ENCODE measurements around the gene KIRREL3. TPM values are rescaled to one million over a fixed set of nuclear protein-coding genes. Genes with fewer than 3 reads are reported as not detected.

Gene KIRREL3
- polyA plus RNA-seq, 1 of the 3 experiments (the other 2 are of a cell fraction), result 3.7 TPM

- Histone ChIP-seq H3K79me2 (ENCODE audit: insufficient read depth) (no peaks in the 10 kb centered on the region), H4K20me1 (ENCODE audit: insufficient read depth) (no peaks in the 10 kb centered on the region), H3K4me2 (no peak overlapping the region), H3K36me3 (replicated peaks in 1 of 2; ENCODE audit: control insufficient read depth in 1 of 2, insufficient read depth in 2 of 2, low read length in 1 of 2) (no peaks in the 10 kb centered on the region), H2AFZ (ENCODE audit: low read depth) (no peak overlapping the region), H3K4me1 (ENCODE audit: control insufficient read depth in 1 of 2, insufficient read depth in 2 of 2, low read depth in 1 of 2, low read length in 1 of 2) (no peaks in the 10 kb centered on the region), H3K27me3 (ENCODE audit: insufficient read depth) (no peaks in the 10 kb centered on the region), H3F3A (replicated peaks; ENCODE audit: insufficient read depth) (no peaks in the 10 kb centered on the region), H3K9ac (no peak overlapping the region), H3K9me2 (no peaks in the 10 kb centered on the region), H3K9me3 (no peaks in the 10 kb centered on the region), H3K4me3 (ENCODE audit: low read depth in 2 of 2, low read length in 1 of 2) (no peak overlapping the region), H3K27ac (ENCODE audit: low read depth in 2 of 2, low read length in 1 of 2) (no peak overlapping the region)
- ChIA-PET POLR2A (no interaction called here), CTCF (interaction anchor here (1.8 to 4.4 kb wide), 3 partner anchors 9 to 375 kb away, joined by 6 to 17 read pairs (median 9); no protein-coding TSS in a partner anchor)
- WGBS (ENCODE audit: low lambda C conversion rate), result 91% methylated on average over 10 of the region's 11 CpGs
- TF ChIP-seq FOXM1 (IDR thresholded peaks at IDR 0.05; ENCODE audit: low read depth) (no peak), RAD21 (IDR thresholded peaks at IDR 0.05; ENCODE audit: low read length) (no peak), YY1 (IDR thresholded peaks at IDR 0.05; ENCODE audit: low read depth) (no peak), GABPA (IDR thresholded peaks at IDR 0.05; ENCODE audit: low read depth) (no peak)
- DNase-seq, result no peak
Measured at GRCh38 chr11:126615845-126616244, 384.7 kb downstream of the KIRREL3 start.

- TF ChIP-seq TAF1 (IDR thresholded peaks at IDR 0.05; ENCODE audit: borderline replicate concordance, low read depth, low read length) (no peak), TCF12 (IDR thresholded peaks at IDR 0.05) (no peak), RFX5 (IDR thresholded peaks at IDR 0.05; ENCODE audit: low read length) (no peak), SIN3A (IDR thresholded peaks at IDR 0.05; ENCODE audit: borderline replicate concordance, low read depth, low read length) (no peak), RXRA (IDR thresholded peaks at IDR 0.05; ENCODE audit: borderline replicate concordance, low read depth) (no peak), RCOR1 (IDR thresholded peaks at IDR 0.05; ENCODE audit: low read length) (no peak), NFIC (IDR thresholded peaks at IDR 0.05; ENCODE audit: borderline replicate concordance) (no peak), MEF2A (IDR thresholded peaks at IDR 0.05; ENCODE audit: borderline replicate concordance, low read depth) (no peak), FOSL2 (IDR thresholded peaks at IDR 0.05; ENCODE audit: borderline replicate concordance, low read depth) (no peak), GABPA (IDR thresholded peaks at IDR 0.05; ENCODE audit: low read depth) (no peak), ZBTB33 (IDR thresholded peaks at IDR 0.05; ENCODE audit: borderline replicate concordance, low read depth) (no peak), FOXM1 (IDR thresholded peaks at IDR 0.05; ENCODE audit: low read depth) (no peak), GATA2 (CRISPR knock-in tag; IDR thresholded peaks at IDR 0.05) (no peak), REST (IDR thresholded peaks at IDR 0.05; ENCODE audit: low read depth, low read length) (no peak), YY1 (IDR thresholded peaks at IDR 0.05; ENCODE audit: low read depth) (no peak)
- TF ChIP-seq, protein P1, sequence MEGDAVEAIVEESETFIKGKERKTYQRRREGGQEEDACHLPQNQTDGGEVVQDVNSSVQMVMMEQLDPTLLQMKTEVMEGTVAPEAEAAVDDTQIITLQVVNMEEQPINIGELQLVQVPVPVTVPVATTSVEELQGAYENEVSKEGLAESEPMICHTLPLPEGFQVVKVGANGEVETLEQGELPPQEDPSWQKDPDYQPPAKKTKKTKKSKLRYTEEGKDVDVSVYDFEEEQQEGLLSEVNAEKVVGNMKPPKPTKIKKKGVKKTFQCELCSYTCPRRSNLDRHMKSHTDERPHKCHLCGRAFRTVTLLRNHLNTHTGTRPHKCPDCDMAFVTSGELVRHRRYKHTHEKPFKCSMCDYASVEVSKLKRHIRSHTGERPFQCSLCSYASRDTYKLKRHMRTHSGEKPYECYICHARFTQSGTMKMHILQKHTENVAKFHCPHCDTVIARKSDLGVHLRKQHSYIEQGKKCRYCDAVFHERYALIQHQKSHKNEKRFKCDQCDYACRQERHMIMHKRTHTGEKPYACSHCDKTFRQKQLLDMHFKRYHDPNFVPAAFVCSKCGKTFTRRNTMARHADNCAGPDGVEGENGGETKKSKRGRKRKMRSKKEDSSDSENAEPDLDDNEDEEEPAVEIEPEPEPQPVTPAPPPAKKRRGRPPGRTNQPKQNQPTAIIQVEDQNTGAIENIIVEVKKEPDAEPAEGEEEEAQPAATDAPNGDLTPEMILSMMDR (IDR thresholded peaks at IDR 0.05), result no peak
- TF ChIP-seq, protein P2, sequence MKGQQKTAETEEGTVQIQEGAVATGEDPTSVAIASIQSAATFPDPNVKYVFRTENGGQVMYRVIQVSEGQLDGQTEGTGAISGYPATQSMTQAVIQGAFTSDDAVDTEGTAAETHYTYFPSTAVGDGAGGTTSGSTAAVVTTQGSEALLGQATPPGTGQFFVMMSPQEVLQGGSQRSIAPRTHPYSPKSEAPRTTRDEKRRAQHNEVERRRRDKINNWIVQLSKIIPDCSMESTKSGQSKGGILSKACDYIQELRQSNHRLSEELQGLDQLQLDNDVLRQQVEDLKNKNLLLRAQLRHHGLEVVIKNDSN (IDR thresholded peaks at IDR 0.05; ENCODE audit: borderline replicate concordance, low read depth), result no peak
- ChIA-PET POLR2A (no interaction called here), CTCF (interaction anchor here (1.5 kb wide), 1 partner anchor 103 kb away, joined by 4 read pairs; no protein-coding TSS in a partner anchor)
- 82% methylated on average over 4 of the region's 4 CpGs for WGBS (ENCODE audit: low lambda C conversion rate)
- Histone ChIP-seq H3K9me3 (no peaks in the 10 kb centered on the region), H2AFZ (ENCODE audit: low read depth) (no peak overlapping the region), H3K9me2 (no peaks in the 10 kb centered on the region), H3K9ac (no peak overlapping the region), H3K4me3 (ENCODE audit: low read depth in 2 of 2, low read length in 1 of 2) (no peak overlapping the region), H3K27ac (ENCODE audit: low read depth in 2 of 2, low read length in 1 of 2) (no peak overlapping the region), H3K4me2 (no peak overlapping the region), H3K79me2 (ENCODE audit: insufficient read depth) (no peaks in the 10 kb centered on the region), H3K36me3 (replicated peaks in 1 of 2; ENCODE audit: control insufficient read depth in 1 of 2, insufficient read depth in 2 of 2, low read length in 1 of 2) (no peaks in the 10 kb centered on the region), H4K20me1 (ENCODE audit: insufficient read depth) (no peaks in the 10 kb centered on the region), H3K27me3 (ENCODE audit: insufficient read depth) (no peaks in the 10 kb centered on the region), H3K4me1 (ENCODE audit: control insufficient read depth in 1 of 2, insufficient read depth in 2 of 2, low read depth in 1 of 2, low read length in 1 of 2) (peaks cover 0 to 10% of the 10 kb centered on the region in 2 experiments; a peak in 2 of 4 replicates), H3F3A (replicated peaks; ENCODE audit: insufficient read depth) (no peaks in the 10 kb centered on the region)
- no peak for DNase-seq
Measured at GRCh38 chr11:126613272-126613671, 387.3 kb downstream of the KIRREL3 start.

All from SK-N-SH (cell line).